Activated CD4-positive, CD25-positive, alpha-beta regulatory T cell (primary cell): ENCODE measurements around the gene RALGAPB.

Experiments used
- DNase-seq, 4 experiments: peaks; one replicate each; lab custom pipeline; 2025; lab: John Stamatoyannopoulos, UW

Gene RALGAPB

GRCh38 chr20:38612751-38613515 lies 140.3 kb downstream of the RALGAPB start:
- no peak for DNase-seq

GRCh38 chr20:38615283-38615682 lies 142.6 kb downstream of the RALGAPB start:
- no peak for DNase-seq

GRCh38 chr20:38616457-38616856 lies 143.8 kb downstream of the RALGAPB start:
- no peak for DNase-seq

GRCh38 chr20:38617011-38617829 lies 144.6 kb downstream of the RALGAPB start:
- DNase-seq, result no peak

GRCh38 chr20:38617830-38618196 lies 145.2 kb downstream of the RALGAPB start:
- DNase-seq, result no peak

- no peak for DNase-seq
Measured at GRCh38 chr20:38620441-38620840, 147.8 kb downstream of the RALGAPB start.

- DNase-seq, result no peak
Measured at GRCh38 chr20:38623061-38623460, 150.4 kb downstream of the RALGAPB start.

GRCh38 chr20:38624084-38624483 lies 151.4 kb downstream of the RALGAPB start:
- DNase-seq, result no peak

GRCh38 chr20:38625896-38626295 lies 153.3 kb downstream of the RALGAPB start:
- no peak for DNase-seq

GRCh38 chr20:38626921-38627659 lies 154.4 kb downstream of the RALGAPB start:
- no peak for DNase-seq
